ENCODE results near the gene GEMIN7.
A peak's percentile ranks its signal among the peaks of the same experiment; 100 is the strongest.

Gene GEMIN7

DNA sequence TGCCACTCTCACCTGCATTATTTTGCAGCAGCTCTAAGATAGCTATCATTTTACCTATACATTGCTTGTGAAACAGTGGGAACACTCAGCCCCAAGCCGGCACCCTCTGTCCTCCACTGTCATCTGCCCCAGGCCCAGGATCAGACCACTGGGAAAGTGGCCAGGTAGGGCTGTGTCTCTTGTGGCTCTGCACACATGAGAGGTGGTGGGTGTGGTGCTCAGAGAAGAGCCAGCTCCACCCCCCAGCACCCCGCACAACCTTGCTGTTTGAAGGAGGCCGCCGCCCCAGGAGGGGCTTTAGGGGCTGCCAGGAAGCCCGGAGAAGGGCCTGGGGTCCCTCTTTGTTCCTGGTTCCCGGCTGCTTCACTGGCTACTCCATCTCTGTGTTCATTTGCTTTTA lies 40.5 kb downstream of the GEMIN7 start:
- no peak overlapping the region for H3K27ac ChIP-seq (ENCODE audit: poor library complexity, severe bottlenecking)
- H3K9me3 ChIP-seq (ENCODE audit: severe bottlenecking), result no peaks in the 10 kb centered on the region
- TF ChIP-seq, protein P1, sequence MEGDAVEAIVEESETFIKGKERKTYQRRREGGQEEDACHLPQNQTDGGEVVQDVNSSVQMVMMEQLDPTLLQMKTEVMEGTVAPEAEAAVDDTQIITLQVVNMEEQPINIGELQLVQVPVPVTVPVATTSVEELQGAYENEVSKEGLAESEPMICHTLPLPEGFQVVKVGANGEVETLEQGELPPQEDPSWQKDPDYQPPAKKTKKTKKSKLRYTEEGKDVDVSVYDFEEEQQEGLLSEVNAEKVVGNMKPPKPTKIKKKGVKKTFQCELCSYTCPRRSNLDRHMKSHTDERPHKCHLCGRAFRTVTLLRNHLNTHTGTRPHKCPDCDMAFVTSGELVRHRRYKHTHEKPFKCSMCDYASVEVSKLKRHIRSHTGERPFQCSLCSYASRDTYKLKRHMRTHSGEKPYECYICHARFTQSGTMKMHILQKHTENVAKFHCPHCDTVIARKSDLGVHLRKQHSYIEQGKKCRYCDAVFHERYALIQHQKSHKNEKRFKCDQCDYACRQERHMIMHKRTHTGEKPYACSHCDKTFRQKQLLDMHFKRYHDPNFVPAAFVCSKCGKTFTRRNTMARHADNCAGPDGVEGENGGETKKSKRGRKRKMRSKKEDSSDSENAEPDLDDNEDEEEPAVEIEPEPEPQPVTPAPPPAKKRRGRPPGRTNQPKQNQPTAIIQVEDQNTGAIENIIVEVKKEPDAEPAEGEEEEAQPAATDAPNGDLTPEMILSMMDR (IDR thresholded peaks at IDR 0.05; ENCODE audit: poor library complexity, severe bottlenecking), result no peak
- no peaks in the 10 kb centered on the region for H3K4me1 ChIP-seq (ENCODE audit: insufficient read depth, poor library complexity, severe bottlenecking)
- H3K36me3 ChIP-seq (ENCODE audit: low read depth), result no peaks in the 10 kb centered on the region
- ATAC-seq (ENCODE audit: low read depth) (no peak), DNase-seq (ENCODE audit: low spot score) (no peak)
- no peak overlapping the region for H3K4me3 ChIP-seq (ENCODE audit: severe bottlenecking)
- no peaks in the 10 kb centered on the region for H3K27me3 ChIP-seq (ENCODE audit: insufficient read depth, poor library complexity, severe bottlenecking)

DNA sequence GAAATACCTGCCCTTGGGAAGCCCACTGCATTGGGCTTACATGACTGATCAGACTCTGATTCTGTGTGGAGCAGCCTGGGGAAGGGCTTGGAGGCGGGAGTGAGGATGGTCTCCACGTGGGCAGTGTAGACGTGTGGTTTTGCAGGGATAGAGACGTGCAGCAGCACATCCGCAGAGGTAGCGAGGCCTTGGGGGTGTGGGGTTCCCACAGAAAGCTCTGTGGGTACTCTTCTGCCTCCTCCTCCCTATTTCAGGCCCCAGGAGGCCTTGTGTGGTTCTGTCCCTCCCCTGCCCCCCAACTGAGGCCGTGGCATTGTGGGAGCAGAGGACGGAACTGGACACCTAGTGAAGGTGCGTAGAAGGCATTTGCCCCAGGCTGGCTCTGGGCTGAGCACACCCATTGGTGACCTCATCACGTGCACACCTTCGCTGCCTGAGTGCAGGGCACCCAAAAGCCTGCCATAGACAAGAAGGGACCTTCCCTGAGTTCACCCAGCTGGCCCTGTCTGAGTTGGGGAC lies 42.8 kb downstream of the GEMIN7 start:
- TF ChIP-seq, protein P1 (IDR thresholded peaks at IDR 0.05; ENCODE audit: poor library complexity, severe bottlenecking), result no peak
- Histone ChIP-seq H3K4me3 (ENCODE audit: severe bottlenecking) (no peak overlapping the region), H3K9me3 (ENCODE audit: severe bottlenecking) (no peaks in the 10 kb centered on the region), H3K36me3 (ENCODE audit: low read depth) (no peaks in the 10 kb centered on the region; the same call in 1 of the 2 replicates), H3K4me1 (ENCODE audit: insufficient read depth, poor library complexity, severe bottlenecking) (no peaks in the 10 kb centered on the region), H3K27ac (ENCODE audit: poor library complexity, severe bottlenecking) (no peak overlapping the region), H3K27me3 (ENCODE audit: insufficient read depth, poor library complexity, severe bottlenecking) (no peaks in the 10 kb centered on the region)
- DNase-seq (ENCODE audit: low spot score) (no peak), ATAC-seq (ENCODE audit: low read depth) (no peak)

DNA sequence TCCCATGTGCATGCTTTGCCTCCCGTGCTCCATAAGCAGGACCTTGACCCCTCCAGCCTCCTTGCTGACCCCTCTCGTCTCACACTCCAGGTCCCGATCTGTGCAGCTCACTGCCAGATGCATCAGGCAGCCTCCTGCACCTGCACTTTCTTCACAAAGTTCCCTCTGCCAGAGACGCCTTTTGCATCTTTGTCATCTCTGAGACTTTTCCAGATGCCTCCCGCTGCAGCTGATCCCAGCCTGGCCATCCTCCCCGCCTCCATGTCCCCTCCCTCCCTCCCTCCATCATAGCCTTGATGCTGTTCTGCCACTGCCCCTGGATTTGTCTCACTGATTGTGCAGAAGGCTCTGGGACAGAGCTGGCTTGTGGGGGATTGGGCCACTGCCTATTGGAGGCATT lies 43.8 kb downstream of the GEMIN7 start:
- ATAC-seq (ENCODE audit: low read depth) (no peak), DNase-seq (ENCODE audit: low spot score) (no peak)
- TF ChIP-seq, protein P1 (IDR thresholded peaks at IDR 0.05; ENCODE audit: poor library complexity, severe bottlenecking), result no peak
- Histone ChIP-seq H3K27ac (ENCODE audit: poor library complexity, severe bottlenecking) (peak overlapping the region; percentile 44), H3K36me3 (ENCODE audit: low read depth) (no peaks in the 10 kb centered on the region; the same call in 1 of the 2 replicates), H3K27me3 (ENCODE audit: insufficient read depth, poor library complexity, severe bottlenecking) (no peaks in the 10 kb centered on the region), H3K4me1 (ENCODE audit: insufficient read depth, poor library complexity, severe bottlenecking) (no peaks in the 10 kb centered on the region), H3K9me3 (ENCODE audit: severe bottlenecking) (no peaks in the 10 kb centered on the region), H3K4me3 (ENCODE audit: severe bottlenecking) (no peak overlapping the region)

DNA sequence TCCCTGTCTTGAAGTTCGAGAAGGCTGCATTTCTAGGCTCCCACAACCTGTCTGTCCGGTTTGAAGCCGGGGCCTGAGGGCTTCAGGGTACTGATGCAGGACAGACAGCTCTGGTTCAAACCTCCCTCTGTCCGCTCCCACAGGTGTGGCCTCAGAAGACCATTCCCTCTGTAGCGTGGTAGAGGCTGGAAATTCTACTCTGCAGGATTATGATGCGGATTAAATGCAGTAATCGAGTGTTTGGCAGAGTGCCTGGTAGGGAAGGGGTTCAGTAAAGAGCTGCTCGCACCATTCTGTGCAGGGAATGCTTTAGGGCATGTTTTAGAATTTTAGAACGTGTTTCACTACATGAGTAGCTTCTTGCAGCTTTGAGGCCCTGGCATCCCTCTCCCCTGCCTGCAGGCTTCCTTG lies 44.4 kb downstream of the GEMIN7 start:
- Histone ChIP-seq H3K27me3 (ENCODE audit: insufficient read depth, poor library complexity, severe bottlenecking) (no peaks in the 10 kb centered on the region), H3K4me1 (ENCODE audit: insufficient read depth, poor library complexity, severe bottlenecking) (no peaks in the 10 kb centered on the region), H3K9me3 (ENCODE audit: severe bottlenecking) (no peaks in the 10 kb centered on the region), H3K36me3 (ENCODE audit: low read depth) (no peaks in the 10 kb centered on the region; the same call in 1 of the 2 replicates), H3K4me3 (ENCODE audit: severe bottlenecking) (no peak overlapping the region), H3K27ac (ENCODE audit: poor library complexity, severe bottlenecking) (peak overlapping the region; percentile 44)
- DNase-seq (ENCODE audit: low spot score) (no peak), ATAC-seq (ENCODE audit: low read depth) (peak; percentile 62)
- TF ChIP-seq, protein P1 (IDR thresholded peaks at IDR 0.05; ENCODE audit: poor library complexity, severe bottlenecking), result no peak

DNA sequence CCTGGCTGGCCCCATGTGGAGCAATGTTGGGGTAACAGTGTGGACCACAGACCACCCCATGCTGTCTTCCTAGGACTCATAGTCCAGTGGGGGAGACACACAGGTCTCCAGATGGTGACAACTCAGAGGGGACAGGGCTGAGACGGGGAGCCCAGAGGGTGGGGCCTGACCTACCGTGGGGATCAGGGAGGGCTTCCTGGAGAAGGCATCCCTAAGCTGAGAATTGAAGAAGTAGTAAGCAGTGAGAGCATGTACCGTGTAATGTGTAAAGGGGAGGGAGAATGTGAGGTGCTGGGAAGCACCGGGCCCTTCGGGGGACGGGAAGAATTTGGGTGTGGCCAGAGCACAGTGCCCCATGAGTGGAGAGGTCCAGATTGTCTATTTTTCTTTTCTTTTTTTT lies 45.0 kb downstream of the GEMIN7 start:
- Histone ChIP-seq H3K4me1 (ENCODE audit: insufficient read depth, poor library complexity, severe bottlenecking) (no peaks in the 10 kb centered on the region), H3K9me3 (ENCODE audit: severe bottlenecking) (no peaks in the 10 kb centered on the region), H3K4me3 (ENCODE audit: severe bottlenecking) (no peak overlapping the region), H3K36me3 (ENCODE audit: low read depth) (no peaks in the 10 kb centered on the region; the same call in 1 of the 2 replicates), H3K27ac (ENCODE audit: poor library complexity, severe bottlenecking) (peak overlapping the region; percentile 44), H3K27me3 (ENCODE audit: insufficient read depth, poor library complexity, severe bottlenecking) (no peaks in the 10 kb centered on the region)
- ATAC-seq (ENCODE audit: low read depth) (no peak), DNase-seq (ENCODE audit: low spot score) (no peak)
- TF ChIP-seq, protein P1 (IDR thresholded peaks at IDR 0.05; ENCODE audit: poor library complexity, severe bottlenecking), result no peak
